Endothelial cell (in vitro differentiated cells): ENCODE measurements around the gene GNA12. TPM values are rescaled to one million over a fixed set of nuclear protein-coding genes. Genes with fewer than 3 reads are reported as not detected.

Source experiments
- DNase-seq: peaks from one replicate; pipeline ENCODE4 v3.0.0; 2021; ENCODE audit warnings: low spot score
- H3K27ac Mint-ChIP-seq: one replicate; pipeline ENCODE4 v1.8.0; 2021; ENCODE audit warnings: mixed read lengths, inconsistent platforms; ENCODE audit not compliant: unreplicated experiment
- H3K27me3 Mint-ChIP-seq: one replicate; pipeline ENCODE4 v1.8.0; 2021; ENCODE audit warnings: mild to moderate bottlenecking, moderate library complexity, mixed read lengths, inconsistent platforms; ENCODE audit not compliant: unreplicated experiment
- H3K36me3 Mint-ChIP-seq: one replicate; pipeline ENCODE4 v1.8.0; 2021; ENCODE audit warnings: mild to moderate bottlenecking, low read depth, mixed read lengths, inconsistent platforms; ENCODE audit not compliant: unreplicated experiment
- H3K4me1 Mint-ChIP-seq: one replicate; pipeline ENCODE4 v1.8.0; 2021; ENCODE audit warnings: mild to moderate bottlenecking, mixed read lengths, inconsistent platforms; ENCODE audit not compliant: unreplicated experiment
- H3K4me3 Mint-ChIP-seq: one replicate; pipeline ENCODE4 v1.8.0; 2021; ENCODE audit warnings: mild to moderate bottlenecking, mixed read lengths, inconsistent platforms; ENCODE audit not compliant: unreplicated experiment
- H3K9me3 Mint-ChIP-seq: one replicate; pipeline ENCODE4 v1.8.0; 2021; ENCODE audit warnings: mixed read lengths, inconsistent platforms; ENCODE audit not compliant: unreplicated experiment
- long read RNA-seq: library from polyadenylated mRNA; unstranded; transcript quantifications from one replicate; pipeline ENCODE4 v2.0.0, GENCODE V29; 2020; ENCODE audit not compliant: unreplicated experiment
- total RNA-seq: library from RNA; stranded (reverse); fragmentation: NEBNext Ultra II Directional; extraction: Animal tissue kit (Norgen Biotek cat#: 25700); gene quantifications from one replicate; pipeline ENCODE4 v1.2.1, GENCODE V29; 2021; ENCODE audit not compliant: unreplicated experiment
- TF ChIP-seq, protein P1 (sequence below): fragments of 200-600 bp; sonication (generic); IDR thresholded peaks from one replicate; pipeline ENCODE4 v1.5.0; 2021; ENCODE audit warnings: antibody characterized with exemption; ENCODE audit not compliant: unreplicated experiment

Gene GNA12, protein sequence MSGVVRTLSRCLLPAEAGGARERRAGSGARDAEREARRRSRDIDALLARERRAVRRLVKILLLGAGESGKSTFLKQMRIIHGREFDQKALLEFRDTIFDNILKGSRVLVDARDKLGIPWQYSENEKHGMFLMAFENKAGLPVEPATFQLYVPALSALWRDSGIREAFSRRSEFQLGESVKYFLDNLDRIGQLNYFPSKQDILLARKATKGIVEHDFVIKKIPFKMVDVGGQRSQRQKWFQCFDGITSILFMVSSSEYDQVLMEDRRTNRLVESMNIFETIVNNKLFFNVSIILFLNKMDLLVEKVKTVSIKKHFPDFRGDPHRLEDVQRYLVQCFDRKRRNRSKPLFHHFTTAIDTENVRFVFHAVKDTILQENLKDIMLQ
- 105 TPM for total RNA-seq
- long read RNA-seq, partial matches to known transcripts: 0 of 8 reads
- long read RNA-seq, other reads (novel, unspliced or antisense): 8 of 8 reads

DNA sequence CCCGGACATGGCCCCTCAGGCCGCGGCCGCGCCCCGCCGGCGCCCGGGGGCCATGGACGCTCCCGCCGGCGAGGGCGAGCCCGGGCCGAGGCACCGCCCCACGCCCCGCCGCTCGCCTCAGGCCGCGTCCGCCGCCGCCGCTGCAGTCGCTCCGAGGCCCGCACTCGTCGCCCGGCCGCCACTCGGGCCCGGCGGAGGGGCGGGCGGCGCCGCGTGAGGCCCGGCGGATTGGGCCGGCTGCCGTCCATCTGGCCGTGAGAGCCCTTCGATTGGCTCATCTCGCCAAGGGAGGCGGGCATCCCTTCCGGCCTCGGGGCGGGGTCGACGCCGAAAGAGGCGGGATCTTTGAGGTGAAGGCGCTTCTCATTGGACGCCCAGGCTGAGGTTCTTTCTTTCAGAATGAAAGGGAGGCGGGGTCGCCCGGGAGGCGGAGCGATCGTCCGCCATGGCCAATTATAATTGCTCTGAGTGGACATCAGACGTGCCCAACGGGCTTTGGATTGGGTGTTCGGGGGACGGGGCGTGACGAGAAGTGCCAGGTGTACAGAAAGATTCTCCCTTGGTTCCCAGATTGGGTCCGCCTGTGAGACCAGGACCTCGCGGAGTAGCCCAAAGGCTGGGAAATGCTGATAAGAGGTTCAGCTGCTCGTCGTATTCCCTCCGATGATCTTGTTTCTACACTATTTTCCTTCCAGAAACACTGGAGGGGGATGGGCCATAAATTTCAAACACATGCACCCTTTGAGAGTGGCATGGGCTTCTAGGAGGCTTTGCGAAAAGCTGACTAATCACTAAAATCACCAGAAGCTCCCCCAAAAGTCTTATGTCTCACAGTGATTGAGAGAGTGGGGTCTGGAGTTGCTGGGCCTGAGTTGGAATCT lies at the start of gene GNA12:
GNA12 (minus strand) TSS at position 156 of the 881 bp plus-strand sequence; CDS start at position 9, 147 bp downstream.
- peak within 1 kb of the TSS; percentile 89 for H3K4me3 Mint-ChIP-seq
- H3K4me1 Mint-ChIP-seq: peaks cover 32% of the 10 kb centered on the region
- no peaks in the 10 kb centered on the region for H3K9me3 Mint-ChIP-seq
- peaks cover 21% of the 10 kb centered on the region for H3K27me3 Mint-ChIP-seq
- peak; percentile 98 for DNase-seq
- peaks cover 35% of the 10 kb centered on the region for H3K36me3 Mint-ChIP-seq
- peak within 1 kb of the TSS; percentile 67 for H3K27ac Mint-ChIP-seq
- TF ChIP-seq, protein P1, sequence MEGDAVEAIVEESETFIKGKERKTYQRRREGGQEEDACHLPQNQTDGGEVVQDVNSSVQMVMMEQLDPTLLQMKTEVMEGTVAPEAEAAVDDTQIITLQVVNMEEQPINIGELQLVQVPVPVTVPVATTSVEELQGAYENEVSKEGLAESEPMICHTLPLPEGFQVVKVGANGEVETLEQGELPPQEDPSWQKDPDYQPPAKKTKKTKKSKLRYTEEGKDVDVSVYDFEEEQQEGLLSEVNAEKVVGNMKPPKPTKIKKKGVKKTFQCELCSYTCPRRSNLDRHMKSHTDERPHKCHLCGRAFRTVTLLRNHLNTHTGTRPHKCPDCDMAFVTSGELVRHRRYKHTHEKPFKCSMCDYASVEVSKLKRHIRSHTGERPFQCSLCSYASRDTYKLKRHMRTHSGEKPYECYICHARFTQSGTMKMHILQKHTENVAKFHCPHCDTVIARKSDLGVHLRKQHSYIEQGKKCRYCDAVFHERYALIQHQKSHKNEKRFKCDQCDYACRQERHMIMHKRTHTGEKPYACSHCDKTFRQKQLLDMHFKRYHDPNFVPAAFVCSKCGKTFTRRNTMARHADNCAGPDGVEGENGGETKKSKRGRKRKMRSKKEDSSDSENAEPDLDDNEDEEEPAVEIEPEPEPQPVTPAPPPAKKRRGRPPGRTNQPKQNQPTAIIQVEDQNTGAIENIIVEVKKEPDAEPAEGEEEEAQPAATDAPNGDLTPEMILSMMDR: no peak

DNA sequence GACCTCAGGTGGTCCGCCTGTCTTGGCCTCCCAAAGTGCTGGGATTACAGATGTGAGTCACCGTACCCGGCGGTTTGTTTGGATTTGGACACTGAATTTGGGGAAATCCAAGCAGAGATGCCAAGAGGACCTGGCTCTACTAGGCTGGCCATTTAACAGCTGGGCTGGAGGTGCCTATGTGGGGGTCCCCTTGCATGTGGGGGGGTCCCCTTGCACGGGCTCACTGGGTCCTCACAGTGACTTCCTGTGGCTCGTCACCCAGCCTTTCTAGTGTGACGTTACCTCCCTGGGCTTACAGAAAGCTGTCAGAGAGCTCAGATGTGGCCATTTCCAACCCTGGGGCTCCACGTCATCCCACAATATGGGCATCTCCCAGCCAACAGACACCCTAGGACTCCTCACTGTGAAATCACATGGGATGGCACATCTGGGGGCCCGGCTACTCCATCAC lies 49.3 kb upstream of the GNA12 start:
- Mint-ChIP-seq H3K9me3 (no peaks in the 10 kb centered on the region), H3K27me3 (peaks cover 5% of the 10 kb centered on the region), H3K36me3 (no peaks in the 10 kb centered on the region), H3K27ac (no peak overlapping the region), H3K4me3 (no peak overlapping the region), H3K4me1 (no peaks in the 10 kb centered on the region)
- TF ChIP-seq, protein P1: no peak
- no peak for DNase-seq

DNA sequence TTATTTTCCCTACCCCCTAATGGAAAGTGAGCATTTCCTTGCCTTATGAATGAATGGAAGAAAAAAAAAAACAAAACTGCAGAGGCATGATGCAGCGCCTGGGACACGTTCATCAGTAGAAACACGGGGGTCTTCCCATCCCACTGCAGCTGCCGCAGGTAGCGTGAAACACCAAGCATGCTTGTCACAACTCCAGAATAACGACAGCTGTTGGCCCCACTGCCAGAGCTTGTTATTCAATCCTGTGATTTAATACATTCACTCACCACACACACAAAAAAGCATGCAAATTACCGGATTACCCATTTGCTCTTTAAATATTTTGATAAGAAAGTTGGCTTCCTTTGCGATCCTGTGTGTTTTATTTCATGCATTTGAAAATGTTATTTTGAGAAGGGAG lies 48.4 kb upstream of the GNA12 start:
- Mint-ChIP-seq H3K27me3 (peaks cover 5% of the 10 kb centered on the region), H3K4me1 (no peaks in the 10 kb centered on the region), H3K27ac (no peak overlapping the region), H3K4me3 (no peak overlapping the region), H3K9me3 (no peaks in the 10 kb centered on the region), H3K36me3 (no peaks in the 10 kb centered on the region)
- no peak for DNase-seq
- TF ChIP-seq, protein P1: no peak

DNA sequence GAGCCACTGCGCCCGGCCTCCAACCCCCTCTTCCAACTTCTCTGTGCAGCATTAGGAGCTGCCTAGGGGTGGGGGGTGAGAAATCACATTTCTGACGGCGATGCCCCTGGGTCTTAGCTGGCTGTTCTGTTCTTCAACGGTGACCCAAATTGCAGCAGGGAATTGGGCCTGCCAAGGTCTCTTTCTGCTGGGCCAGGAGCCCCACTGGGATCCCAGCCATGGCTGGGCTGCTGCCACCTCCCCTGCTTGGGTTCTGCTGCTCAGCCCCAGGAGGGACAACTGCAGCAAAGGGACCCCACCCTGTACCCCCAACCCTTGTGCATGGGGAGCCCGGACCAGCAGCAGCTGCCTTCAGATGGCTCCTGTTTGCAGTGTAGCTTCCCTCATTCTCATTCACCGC lies 43.7 kb upstream of the GNA12 start:
- peaks cover 2% of the 10 kb centered on the region for H3K27me3 Mint-ChIP-seq

More for the DNA sequence above, 43.7 kb upstream of the GNA12 start:
- Mint-ChIP-seq H3K27ac (no peak overlapping the region), H3K4me3 (no peak overlapping the region), H3K36me3 (no peaks in the 10 kb centered on the region), H3K4me1 (peaks cover 7% of the 10 kb centered on the region), H3K9me3 (no peaks in the 10 kb centered on the region)
- TF ChIP-seq, protein P1: no peak
- no peak for DNase-seq
